MM.1S (cell line): Measurements from ENCODE around the gene DEXI.

Experiments used
- DNase-seq: peaks from one replicate; pipeline ENCODE4 v3.0.0-alpha.2; 2015
- H2AFZ ChIP-seq: fragments of 300-600 bp; sonication (generic); 2 replicates; pipeline ENCODE4 v1.6.0; 2016; ENCODE audit warnings: antibody characterized with exemption, low read length
- H3F3A ChIP-seq: fragments of 300-600 bp; sonication (generic); 2 replicates; pipeline ENCODE4 v1.6.1; 2016; ENCODE audit warnings: mild to moderate bottlenecking, antibody characterized with exemption, low read length, moderate library complexity, mixed read lengths; ENCODE audit not compliant: insufficient read depth
- H3K27ac ChIP-seq: fragments of 300-600 bp; sonication (generic); 2 replicates; pipeline ENCODE4 v1.5.1; 2016; ENCODE audit warnings: mild to moderate bottlenecking, low read length
- H3K27me3 ChIP-seq: fragments of 300-600 bp; sonication (generic); replicated peaks from 2 replicates; pipeline ENCODE4 v1.6.0; 2016; ENCODE audit warnings: low read length; ENCODE audit not compliant: insufficient read depth
- H3K36me3 ChIP-seq: fragments of 300-600 bp; sonication (generic); replicated peaks from 2 replicates; pipeline ENCODE4 v1.6.1; 2016; ENCODE audit warnings: mild to moderate bottlenecking, low read length, mixed read lengths; ENCODE audit not compliant: insufficient read depth
- H3K4me1 ChIP-seq: fragments of 300-600 bp; sonication (generic); 2 replicates; pipeline ENCODE4 v1.6.1; 2016; ENCODE audit warnings: low read length, mixed read lengths
- H3K4me2 ChIP-seq: fragments of 300-600 bp; sonication (generic); 2 replicates; pipeline ENCODE4 v1.6.0; 2016; ENCODE audit warnings: low read depth, low read length
- H3K4me3 ChIP-seq: fragments of 300-600 bp; sonication (generic); 2 replicates; pipeline ENCODE4 v1.5.1; 2016; ENCODE audit warnings: low read length, mixed read lengths
- H3K79me2 ChIP-seq: fragments of 300-600 bp; sonication (generic); 2 replicates; pipeline ENCODE4 v1.6.1; 2016; ENCODE audit warnings: mixed run types, low read length, mixed read lengths
- H3K9ac ChIP-seq: fragments of 300-600 bp; sonication (generic); 2 replicates; pipeline ENCODE4 v1.6.1; 2016; ENCODE audit warnings: low read length, mixed read lengths
- H3K9me2 ChIP-seq: fragments of 300-600 bp; sonication (generic); replicated peaks from 2 replicates; pipeline ENCODE4 v1.6.1; 2016; ENCODE audit warnings: mild to moderate bottlenecking, low read length, mixed read lengths; ENCODE audit not compliant: insufficient read depth
- H3K9me3 ChIP-seq: fragments of 300-600 bp; sonication (generic); replicated peaks from 2 replicates; pipeline ENCODE4 v1.6.1; 2016; ENCODE audit warnings: mild to moderate bottlenecking, low read length, mixed read lengths; ENCODE audit not compliant: insufficient read depth
- H4K20me1 ChIP-seq: fragments of 300-600 bp; sonication (generic); 2 replicates; pipeline ENCODE4 v1.6.1; 2016; ENCODE audit warnings: mild to moderate bottlenecking, low read length, moderate library complexity, mixed read lengths; ENCODE audit not compliant: insufficient read depth
- CTCF ChIP-seq: fragments of 300-600 bp; sonication (generic); IDR thresholded peaks from 2 replicates; pipeline ENCODE4 v1.5.1; 2016; ENCODE audit warnings: antibody characterized with exemption, low read length, mixed read lengths
- EZH2 ChIP-seq: fragments of 300-600 bp; sonication (generic); optimal IDR thresholded peaks from 2 replicates; pipeline ENCODE3; 2017; ENCODE audit warnings: low read depth, mild to moderate bottlenecking, antibody characterized with exemption, low read length, mixed read lengths
- EZH2phosphoT487 ChIP-seq: fragments of 300-600 bp; sonication (generic); IDR thresholded peaks from 2 replicates; pipeline ENCODE4 v1.6.1; 2018; ENCODE audit warnings: antibody characterized with exemption, low read length

The DEXI gene

GRCh38 chr16:10916534-10916933, 25.7 kb downstream of the DEXI start:
- Histone ChIP-seq H3K27ac (no peak overlapping the region), H4K20me1 (no peaks in the 10 kb centered on the region), H3K4me3 (no peak overlapping the region), H3K9me2 (no peaks in the 10 kb centered on the region), H3K4me1 (no peaks in the 10 kb centered on the region), H3K9ac (no peak overlapping the region), H3K4me2 (no peak overlapping the region), H3K27me3 (no peaks in the 10 kb centered on the region), H3F3A (peaks cover 3% of the 10 kb centered on the region), H2AFZ (no peak overlapping the region), H3K79me2 (no peaks in the 10 kb centered on the region), H3K9me3 (no peaks in the 10 kb centered on the region), H3K36me3 (no peaks in the 10 kb centered on the region; the same call in 1 of the 2 replicates)
- DNase-seq, result no peak
- no peak for TF ChIP-seq EZH2phosphoT487
- TF ChIP-seq CTCF, result no peak
- no peak for TF ChIP-seq EZH2

- Histone ChIP-seq H3K4me2 (no peak overlapping the region), H3K4me1 (no peaks in the 10 kb centered on the region), H3K4me3 (no peak overlapping the region), H2AFZ (no peak overlapping the region), H3K9me3 (no peaks in the 10 kb centered on the region), H3K36me3 (no peaks in the 10 kb centered on the region), H3K79me2 (no peaks in the 10 kb centered on the region), H3K9me2 (no peaks in the 10 kb centered on the region), H4K20me1 (no peaks in the 10 kb centered on the region), H3K27me3 (no peaks in the 10 kb centered on the region), H3F3A (no peaks in the 10 kb centered on the region), H3K27ac (no peak overlapping the region), H3K9ac (no peak overlapping the region)
- DNase-seq, result no peak
- TF ChIP-seq EZH2, result no peak
- TF ChIP-seq CTCF, result no peak
- no peak for TF ChIP-seq EZH2phosphoT487
Observed at GRCh38 chr16:10911267-10911666, 31.0 kb downstream of the DEXI start.

- H4K20me1 ChIP-seq, result no peaks in the 10 kb centered on the region
- H3K79me2 ChIP-seq, result no peaks in the 10 kb centered on the region
- H3K4me3 ChIP-seq, result no peak overlapping the region
- H3K9ac ChIP-seq, result no peak overlapping the region
- H3F3A ChIP-seq, result no peaks in the 10 kb centered on the region
- no peaks in the 10 kb centered on the region for H3K9me2 ChIP-seq
- no peak overlapping the region for H3K27ac ChIP-seq
- no peak overlapping the region for H3K4me2 ChIP-seq
- no peak for DNase-seq
- H3K36me3 ChIP-seq, result peaks cover 6% of the 10 kb centered on the region
- no peaks in the 10 kb centered on the region for H3K27me3 ChIP-seq
- H2AFZ ChIP-seq, result no peak overlapping the region
- no peaks in the 10 kb centered on the region for H3K9me3 ChIP-seq
- H3K4me1 ChIP-seq, result no peaks in the 10 kb centered on the region
- TF ChIP-seq EZH2, result no peak
- no peak for TF ChIP-seq EZH2phosphoT487
- TF ChIP-seq CTCF, result no peak
Observed at GRCh38 chr16:10907757-10908045, 34.6 kb downstream of the DEXI start.
